Stimulated activated CD4-positive, alpha-beta T cell treated with anti-CD3 and anti-CD28 coated beads, Interleukin-4, amount 100 ng/mL, for 4 hours (primary cell): ENCODE data around the gene PAWR.
"Not testable (repeated sequence)": the region's sequence is repeated elsewhere in the genome, so short reads cannot be mapped to it uniquely, and the experiment has no call there.

Source experiments
- DNase-seq, 2 experiments: peaks; one replicate each; pipeline ENCODE4 v3.0.0-alpha.2; 2020

The PAWR gene

DNA sequence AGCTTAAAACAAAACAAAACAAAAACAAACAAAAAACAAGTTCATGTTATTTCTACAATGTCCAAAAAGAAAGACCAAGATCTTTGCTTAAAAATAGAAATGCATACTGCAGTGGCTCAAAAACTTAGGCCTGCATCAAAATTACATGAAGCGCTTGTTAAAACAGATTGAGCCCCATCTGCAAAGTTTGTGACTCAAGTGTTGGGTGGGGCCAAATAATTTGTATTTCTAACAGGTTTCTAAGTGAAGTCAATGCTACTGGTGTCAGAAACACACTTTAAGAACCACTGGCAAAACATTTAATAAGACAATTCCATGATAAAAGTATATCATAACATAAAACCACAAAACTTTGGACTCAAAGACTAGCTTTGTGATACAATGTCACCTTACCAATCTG is 105.6 kb downstream of the PAWR start:
- DNase-seq = no peak

DNA sequence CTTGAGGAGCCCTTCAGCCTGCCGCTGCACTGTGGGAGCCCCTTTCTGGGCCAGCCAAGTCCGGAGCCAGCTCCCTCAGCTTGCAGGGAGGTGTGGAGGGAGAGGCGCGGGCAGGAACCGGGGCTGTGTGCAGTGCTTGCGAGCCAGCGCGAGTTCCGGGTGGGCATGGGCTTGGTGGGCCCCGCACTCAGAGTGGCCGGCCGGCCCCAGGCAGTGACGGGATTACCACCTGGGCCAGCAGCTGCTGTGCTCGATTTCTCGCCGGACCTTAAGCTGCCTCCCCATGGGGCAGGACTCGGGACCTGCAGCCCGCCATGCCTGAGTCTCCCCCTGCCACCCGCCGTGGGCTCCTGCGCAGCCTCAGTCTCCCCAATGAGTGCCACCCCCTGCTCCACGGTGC is 116.9 kb downstream of the PAWR start:
- no peak for DNase-seq

DNA sequence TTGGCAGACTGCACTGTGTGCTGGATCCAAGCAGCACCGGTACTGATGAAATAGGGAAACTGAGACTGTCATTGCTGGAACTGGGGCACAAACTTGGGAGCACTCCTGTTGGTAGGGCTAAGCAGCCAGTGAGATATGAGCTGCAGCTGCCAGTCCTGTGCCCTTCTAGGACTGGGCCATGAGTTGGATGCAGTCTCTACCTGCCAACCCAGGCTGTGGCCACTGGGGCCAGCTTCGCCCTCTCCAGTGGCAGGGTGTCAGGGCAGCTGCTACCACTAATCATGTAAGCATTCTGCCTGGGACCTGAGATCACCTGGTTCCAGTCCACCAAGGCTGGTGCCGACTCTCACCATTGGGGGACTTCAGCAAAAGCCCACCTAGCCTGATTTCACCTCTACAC is 121.1 kb downstream of the PAWR start:
- DNase-seq = no peak

DNA sequence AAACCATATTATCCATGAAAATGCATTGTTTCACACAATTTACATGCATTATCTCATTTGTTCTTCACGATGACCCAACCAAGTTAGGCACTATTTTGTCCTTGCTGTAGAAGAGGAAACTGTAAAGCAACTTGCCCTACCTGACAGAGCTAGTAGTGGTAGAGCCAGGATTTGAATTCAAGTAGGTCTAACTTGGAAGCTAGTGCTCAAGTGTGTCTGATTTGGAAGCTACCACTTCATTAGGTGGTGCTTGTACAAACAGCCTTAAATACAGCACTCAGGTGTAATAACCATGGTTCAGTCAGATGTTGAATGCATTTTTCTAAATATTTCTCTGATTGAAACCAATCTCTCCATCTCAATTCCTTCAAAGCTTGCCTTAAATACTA is 123.6 kb downstream of the PAWR start:
- no peak for DNase-seq

DNA sequence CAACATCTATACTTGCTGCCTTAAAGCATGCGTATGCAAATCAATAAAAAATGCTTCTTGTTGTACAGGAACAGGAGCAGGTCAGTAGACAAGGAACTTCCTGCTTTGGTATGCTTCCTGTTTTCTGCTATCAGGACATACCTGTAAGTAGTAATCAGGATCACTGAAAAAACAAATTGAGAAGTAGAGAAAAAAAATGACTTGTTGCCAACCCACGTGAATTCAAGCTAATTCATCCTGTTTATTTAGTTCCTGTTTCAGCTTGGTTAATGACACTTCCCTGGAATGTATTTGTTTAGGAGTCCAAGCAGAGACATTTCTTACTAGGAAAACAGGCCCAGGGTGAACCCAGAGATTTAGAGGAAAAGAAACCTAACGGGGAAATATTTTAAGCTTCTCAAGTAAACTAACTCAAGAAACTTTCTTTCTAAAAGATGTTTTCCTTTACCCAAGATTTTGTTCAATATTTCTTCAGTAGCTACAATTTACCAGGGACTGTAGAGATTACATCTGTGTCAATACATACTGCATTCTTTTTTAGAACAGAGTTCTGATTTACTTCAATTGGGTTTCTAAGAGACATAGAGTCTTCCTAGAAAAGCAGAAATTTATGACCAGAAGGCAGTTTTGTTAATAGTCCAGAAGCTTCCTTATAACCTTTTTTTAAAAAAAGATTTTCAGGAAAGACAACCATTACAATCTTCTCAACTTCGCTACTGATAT is 124.2 kb downstream of the PAWR start:
- DNase-seq = no peak

DNA sequence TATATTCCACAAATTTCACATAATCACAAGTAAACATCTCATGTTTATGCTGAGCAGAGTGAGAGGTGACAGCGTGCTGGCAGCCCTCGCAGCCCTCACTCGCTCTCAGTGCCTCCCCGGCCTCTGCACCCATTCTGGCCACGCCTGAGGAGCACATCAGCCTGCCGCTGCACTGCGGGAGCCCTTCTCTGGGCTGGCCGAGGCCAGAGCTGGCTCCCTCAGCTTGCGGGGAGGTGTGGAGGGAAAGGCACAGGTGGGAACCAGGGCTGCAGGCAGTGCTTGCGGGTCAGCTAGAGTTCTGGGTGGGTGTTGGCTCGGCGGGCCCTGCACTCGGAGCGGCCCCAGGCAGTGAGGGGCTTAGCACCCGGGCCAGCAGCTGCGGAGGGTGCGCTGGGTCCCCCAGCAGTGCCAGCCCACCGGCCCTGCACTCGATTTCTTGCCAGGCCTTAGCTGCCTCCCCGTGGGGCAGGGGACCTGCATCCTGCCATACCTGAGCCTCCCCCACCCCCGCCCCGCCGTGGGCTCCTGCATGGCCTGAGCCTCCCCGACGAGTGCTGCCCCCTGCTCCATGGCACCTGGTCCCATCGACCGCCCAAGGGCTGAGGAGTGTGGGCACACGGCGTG is 125.9 kb downstream of the PAWR start:
- DNase-seq = not testable (repeated sequence)

DNA sequence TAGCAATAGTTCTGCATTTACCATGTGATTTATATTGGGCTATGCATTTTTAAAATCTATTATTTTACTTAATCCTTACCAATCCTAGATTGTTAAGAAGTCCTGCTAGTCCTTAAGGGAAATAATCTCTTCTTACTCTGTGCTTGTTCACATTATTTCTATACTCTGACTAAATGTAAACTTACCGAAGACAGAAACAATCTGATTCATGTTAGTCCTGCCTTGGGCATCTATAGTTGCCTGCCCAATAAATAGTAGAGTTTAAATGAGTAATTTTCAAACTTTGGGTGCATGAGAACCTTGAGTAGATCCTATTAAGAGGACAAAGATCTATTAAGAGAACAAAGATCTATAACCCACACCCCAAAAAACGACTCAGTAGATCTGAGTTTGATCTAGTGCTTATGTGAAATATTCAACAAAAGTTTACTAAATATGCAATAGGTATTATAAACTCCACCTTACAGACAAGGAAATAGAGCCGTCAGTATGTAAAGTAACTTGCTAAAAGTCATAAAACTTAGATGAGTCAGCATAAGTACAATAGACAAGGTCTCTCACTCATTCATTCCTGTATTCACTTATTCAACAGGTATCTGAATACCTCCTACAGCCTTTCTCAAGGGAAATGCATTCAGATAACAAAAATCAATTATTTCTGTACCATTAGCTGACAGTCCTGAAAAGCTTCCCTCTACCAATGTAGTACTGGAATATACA is 127.6 kb downstream of the PAWR start:
- no peak for DNase-seq

DNA sequence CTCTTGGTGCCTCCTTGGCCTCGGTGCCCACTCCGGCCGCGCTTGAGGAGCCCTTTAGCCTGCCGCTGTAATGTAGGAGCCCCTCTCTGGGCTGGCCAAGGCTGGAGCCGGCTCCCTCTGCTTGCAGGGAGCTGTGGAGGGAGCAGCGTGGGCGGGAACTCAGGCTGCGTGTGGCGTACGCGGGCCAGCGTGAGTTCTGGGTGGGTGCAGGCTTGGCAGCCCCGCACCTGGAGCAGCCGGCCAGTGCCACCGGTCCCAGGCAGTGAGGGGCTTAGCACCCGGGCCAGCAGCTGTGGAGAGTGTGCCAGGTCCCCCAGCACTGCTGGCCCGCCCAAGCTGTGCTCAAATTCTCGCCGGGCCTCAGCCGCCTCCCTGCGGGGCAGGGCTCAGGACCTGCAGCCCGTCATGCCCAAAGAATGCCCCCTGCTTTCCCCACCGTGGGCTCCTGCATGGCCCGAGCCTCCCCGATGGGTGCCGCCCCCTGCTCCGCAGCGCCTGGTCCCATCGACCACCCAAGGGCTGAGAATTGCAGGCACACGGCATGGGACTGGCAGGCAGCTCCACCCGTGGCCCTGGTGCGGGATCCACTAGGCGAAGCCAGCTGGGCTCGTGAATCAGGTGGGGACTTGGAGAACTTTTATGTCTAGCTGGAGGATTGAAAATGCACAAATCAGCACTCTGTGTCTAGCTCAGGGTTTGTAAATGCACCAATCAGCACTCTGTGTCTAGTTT is 129.2 kb downstream of the PAWR start:
- no peak for DNase-seq

DNA sequence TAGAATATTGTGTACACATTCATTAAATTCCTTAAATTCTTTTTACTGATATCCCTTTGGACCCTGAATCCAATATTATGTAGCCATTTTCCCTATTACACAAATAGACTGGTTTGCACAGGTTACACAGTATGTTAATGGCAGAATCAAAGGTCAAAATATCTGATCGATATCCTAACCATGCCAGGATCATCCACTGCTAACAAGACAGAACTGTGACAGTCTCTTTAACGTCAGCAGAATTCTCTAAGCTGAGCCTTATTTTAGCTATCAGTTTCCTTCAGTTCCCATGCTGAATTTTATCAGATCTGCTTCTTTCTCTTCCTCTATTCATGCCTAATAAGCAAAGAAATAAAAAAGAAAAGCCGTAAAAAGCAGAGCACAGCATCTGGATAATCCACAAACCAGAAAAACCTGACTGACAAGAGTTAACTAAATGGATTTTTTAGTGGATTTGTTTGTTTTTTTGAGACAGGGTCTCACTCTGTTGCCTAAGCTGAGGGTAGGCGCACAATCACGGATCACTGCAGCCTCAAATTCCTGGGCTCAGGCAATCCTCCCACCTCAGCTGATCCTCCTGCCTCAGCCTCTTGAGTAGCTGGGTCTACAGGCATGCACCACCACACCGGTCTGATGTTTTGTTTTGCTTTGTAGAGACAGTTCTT is 130.4 kb downstream of the PAWR start:
- DNase-seq = no peak

DNA sequence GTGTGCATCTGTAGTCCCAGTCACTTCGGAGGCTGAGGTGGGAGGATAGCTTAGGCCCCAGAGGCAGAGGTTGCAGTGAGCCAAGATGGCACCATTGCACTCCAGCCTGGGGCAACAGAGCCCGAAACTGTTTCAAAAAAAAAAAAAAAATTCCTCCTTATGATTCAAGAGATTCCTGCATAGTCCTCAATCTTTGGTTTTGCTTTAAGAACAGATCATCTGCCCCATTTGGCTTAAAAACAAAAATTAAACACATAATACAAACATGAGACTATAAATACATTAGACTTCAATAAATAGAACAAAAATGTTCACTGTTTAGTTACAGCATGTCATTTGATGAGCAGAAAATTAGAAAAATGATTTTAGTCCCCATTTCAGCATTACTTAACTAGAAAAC is 131.2 kb downstream of the PAWR start:
- DNase-seq = no peak

DNA sequence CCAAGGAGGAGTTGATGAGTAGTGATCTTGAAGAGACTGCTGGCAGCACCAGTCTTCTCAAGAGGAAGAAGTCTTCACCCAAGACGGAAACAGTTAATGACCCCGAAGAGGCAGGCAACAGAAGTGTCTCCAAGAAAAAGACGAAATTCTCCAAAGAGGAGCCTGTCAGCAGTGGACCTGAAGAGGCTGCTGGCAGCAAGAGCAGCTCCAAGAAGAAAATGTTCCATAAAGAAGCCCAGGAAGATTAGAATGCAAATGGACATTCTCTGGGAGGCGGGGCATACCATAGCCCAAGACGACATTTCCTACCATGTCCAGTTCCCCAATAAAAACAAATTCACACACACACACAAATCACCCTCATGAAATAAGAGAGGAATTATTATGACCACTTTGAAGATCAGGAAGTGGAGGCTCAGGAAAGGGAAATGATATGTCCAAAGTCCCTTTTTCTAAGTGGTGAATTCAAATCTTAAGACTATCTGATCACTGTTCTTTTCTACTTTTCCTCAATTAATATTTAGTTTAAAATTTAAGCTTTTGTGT is 131.8 kb downstream of the PAWR start:
- no peak for DNase-seq

DNA sequence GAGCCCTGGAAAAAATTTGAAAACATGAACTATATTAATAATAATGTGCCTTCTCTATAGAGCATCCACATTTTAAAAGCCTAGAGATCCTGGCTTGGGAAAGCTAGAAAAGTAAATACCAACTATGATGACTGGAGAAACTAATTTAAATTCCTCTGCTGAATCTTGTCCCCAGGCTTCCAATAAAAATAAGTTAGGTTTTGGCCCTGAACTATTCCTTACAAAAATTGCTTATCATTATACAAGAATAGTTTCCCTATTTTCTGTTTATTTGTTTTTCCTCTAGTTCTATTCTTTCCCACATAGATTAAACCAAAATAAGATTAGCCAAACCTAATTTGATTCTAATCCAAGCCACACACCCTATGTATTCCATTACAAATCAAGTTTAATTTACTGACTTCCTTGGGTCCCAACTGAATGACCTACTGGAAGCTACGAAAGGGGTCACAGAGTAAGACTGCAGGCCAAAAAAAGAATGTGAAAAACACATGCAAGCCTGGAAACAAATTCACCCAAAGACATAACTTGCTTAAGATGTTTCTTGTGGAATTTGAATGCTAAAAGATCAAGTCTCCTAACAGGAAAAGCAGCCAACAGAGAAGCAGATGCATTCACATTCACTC is 133.0 kb downstream of the PAWR start:
- no peak for DNase-seq

DNA sequence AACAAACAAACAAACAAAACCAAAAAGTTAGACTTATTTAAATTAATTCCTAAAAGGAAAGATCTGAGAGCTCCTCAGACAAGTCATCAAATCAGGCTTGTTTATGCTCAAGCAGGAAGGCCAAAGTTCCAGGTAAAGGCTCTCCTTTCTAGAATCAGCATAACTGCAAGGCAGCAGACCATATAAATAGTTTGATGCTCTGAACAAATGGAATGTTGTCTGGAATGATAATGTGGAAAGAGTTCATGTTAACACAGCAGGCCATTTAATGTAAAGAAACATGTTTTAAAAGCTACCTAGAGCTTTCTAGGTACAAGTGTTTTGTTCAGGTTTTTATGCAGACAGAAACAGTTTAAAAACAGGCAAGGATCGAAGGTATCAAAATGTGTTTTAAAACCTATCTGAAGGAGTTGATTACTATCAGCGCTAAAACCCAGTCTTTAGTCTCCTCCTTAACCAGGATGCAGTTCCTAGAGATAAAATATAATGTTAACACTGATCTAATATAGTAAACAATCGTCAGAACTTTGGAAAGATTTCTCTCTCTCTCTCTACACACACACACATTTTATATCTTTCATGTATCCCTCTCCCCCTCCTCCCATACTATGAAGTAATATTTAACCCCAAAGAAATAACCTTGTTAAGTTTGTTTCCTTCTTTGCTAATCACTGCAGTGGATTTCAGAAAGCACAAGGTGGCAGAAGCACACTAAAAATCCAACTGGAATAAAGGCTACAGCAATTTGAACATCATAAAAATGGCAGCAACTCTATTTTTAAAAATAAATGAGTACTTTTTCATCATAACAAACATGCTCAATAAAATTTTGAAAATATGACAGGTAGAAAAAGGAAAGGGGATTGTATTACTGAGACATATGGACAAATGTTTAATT is 135.5 kb downstream of the PAWR start:
- no peak for DNase-seq

DNA sequence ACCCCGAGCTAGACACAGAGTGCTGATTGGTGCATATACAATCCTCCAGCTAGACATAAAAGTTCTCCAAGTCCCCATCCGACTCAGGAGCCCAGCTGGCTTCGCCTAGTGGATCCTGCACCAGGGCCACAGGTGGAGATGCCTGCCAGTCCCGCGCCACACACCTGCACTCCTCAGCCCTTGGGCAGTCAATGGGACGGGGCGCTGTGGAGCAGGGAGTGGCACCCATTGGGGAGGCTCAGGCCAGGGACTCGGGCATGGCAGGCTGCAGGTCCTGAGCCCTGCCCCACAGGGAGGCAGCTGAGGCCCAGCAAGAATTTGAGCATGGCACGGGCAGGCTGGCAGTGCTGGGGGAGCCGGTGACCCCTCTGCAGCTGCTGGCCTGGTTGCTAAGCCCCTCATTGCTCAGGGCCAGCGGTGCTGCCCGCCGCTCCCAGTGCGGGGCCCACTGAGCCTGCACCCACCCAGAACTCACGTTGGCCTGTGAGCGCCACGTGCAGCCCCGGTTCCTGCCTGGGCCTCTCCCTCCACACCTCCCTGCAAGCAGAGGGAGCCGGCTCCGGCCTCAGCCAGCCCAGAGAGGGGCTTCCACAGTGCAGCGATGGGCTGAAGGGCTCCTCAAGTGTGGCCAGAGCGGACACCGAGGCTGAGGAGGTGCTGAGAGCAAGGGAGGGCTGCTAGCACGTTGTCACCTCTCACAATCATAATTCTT is 136.7 kb downstream of the PAWR start:
- no peak for DNase-seq

DNA sequence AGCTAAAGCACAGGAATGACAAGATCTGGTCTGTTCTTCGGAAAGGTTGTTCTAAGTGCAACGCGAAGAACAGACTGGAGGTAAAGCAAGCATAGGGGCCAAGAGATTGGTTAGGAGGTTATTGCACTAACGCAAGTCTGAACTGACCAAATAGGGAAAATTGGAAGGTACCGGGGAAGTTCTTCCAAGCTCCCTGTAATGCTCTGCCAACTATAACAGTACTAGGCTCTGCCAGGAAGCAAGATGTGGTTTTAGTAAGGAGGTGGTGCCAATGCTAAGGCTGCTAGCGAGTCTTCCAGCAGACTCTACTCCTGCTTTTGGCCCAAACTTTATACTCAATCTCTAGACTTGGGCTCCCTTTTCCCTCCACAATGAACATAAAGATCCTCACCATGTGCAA is 138.6 kb downstream of the PAWR start:
- no peak for DNase-seq

DNA sequence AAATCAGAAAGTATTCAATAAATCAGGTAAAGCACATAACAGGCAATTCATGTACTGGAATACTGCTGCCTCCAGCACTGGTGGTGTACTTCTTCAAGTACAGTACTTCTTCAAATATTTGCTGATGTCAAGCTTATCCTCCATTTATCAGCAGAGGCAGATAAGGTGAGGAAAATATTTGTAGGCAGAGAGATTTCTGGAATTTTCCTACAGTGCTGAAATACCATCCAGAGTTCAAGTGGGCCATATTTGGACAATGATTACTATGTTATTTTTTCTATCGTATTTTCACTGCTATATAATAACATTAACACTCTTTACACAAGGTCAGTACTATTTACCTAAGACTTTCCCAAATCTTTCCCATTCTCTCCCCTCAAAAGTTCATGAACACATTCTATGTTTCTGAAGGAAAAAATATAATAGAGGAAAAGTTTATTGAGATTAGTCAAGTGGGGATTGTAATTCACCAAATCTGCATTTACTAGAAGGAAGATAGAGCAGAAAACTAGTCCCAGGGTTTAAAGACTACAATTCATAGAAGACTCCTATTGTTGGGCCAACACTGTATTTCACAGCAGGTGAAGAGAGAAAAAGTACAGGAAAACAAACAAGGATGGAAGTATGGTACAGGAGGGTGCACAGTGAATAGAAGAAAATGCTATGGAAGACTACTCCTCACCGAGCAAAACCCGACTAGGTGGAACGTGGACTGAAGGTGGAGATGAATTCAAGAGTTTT is 141.1 kb downstream of the PAWR start:
- DNase-seq = no peak

DNA sequence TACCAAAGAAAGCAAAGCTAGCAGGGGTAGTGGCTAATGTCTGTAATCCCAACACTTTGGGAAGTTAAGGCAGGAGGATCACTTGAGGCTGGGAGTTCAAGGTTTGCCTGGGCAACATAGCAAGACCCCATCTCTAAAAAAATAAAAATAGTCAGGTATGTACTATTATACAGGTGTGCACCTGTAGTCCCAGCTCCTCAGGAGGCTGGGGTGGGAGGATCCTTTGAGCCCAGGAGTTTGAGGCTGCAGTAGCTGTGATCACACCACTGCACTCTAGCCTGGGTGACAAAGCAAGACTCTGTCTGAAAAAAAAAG is 142.2 kb downstream of the PAWR start:
- no peak for DNase-seq

DNA sequence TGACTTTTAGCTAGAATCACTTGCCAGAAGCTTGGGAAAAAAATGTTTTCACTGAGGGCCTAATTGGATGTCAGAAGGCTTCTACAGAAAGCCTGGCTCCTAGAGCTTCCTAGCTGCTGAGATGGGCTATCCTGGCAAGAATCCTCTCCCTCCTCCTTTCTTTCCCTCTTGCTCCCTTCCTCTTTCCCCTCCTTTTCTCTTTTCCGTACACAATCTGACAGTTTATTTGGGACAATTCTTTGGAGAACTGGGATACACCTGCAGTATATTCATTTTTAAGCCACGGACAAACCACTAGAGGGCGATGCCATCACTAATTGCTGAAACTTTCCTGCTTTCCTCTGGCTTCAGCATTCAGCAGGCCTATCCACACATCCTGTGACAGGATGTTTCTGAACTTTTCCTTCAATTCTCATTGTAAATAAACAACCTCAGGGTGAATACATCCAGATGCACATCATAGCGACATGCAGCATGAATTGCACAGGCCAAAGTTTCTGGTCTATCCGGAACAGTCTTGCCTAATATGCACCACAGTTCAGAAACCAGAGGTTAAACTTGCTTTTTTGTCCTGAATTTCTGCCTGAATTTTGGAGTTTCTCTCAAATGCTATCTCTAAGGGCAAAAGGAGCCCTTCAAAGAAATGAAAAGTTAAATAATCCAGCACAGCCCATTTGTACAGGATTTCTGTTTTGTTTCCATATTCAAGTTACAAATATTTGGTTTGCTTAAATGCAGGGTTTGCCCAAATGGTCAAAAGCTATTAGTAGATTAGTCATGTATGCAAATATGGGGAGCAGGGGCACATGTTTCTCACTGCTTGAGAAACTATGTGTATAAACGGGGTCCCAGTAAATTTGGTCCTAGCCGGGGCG is 142.8 kb downstream of the PAWR start:
- no peak for DNase-seq
